Measurements from ENCODE around the gene NDUFA5. TPM values are rescaled to one million over a fixed set of nuclear protein-coding genes. Genes with fewer than 3 reads are reported as not detected.
A peak's percentile ranks its signal among the peaks of the same experiment; 100 is the strongest.

The NDUFA5 gene
- total and polyA plus RNA-seq, 12 donors, result 123 to 491 (median 281) TPM

- intact Hi-C loops (cut with DNase I), result no loop called here
- no peak for TF ChIP-seq CTCF (IDR thresholded peaks at IDR 0.05)
- Histone ChIP-seq H3K36me3 (no peaks in the 10 kb centered on the region), H3K4me3 (no peak overlapping the region), H3K9me3 (no peaks in the 10 kb centered on the region), H3K4me1 (peaks cover 0 to 9% (median 0%) of the 10 kb centered on the region in 9 donors), H3K27me3 (no peaks in the 10 kb centered on the region), H3K27ac (no peak overlapping the region)
- WGBS, 2 donors, result 64 to 67% methylated on average over 1 of the region's 1 CpG
- ATAC-seq (no peak), DNase-seq (no peak)
These were observed 13.6 kb upstream of the NDUFA5 start for GRCh38 chr7:123571187-123571586.

DNA sequence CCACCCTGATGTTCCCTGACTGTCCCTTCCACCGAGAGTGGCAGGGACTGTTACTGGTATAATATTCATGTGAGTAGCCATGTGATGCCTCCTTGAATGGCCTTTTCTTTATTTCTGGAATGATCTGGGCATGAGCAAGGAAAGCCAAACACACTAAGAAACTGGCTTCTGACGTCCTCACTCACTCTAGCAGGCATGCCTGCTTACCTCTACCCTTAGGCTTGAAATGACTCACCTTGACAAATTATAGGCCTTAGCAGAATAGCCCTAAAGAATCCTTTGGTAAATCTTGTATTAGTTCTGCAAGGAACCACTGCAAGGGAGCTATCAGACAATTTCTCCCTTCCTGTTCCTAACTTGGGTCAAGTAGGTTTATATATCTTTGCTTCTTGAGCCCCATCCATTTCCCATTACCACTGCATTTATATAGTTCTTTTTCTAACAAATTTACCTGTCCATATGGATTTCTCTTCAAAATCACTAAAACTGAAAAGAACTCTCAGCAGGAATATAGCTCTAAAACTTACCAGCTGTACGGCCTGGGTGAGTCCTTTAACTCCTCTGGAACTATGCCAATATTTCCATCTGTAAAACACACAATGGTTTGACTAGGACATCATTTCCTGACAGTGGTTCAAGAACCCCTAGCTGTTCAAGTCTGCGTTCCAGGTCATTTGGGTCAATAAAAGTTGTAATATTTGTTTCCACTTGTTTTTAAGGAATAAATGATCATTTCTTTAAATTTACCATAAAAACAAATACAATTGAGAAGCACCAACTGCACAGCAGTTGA, 13.0 kb upstream of the NDUFA5 start:
- 59 to 63% methylated on average over 4 of the region's 4 CpGs for WGBS, 2 donors
- Histone ChIP-seq H3K36me3 (no peaks in the 10 kb centered on the region), H3K9me3 (no peaks in the 10 kb centered on the region), H3K27me3 (no peaks in the 10 kb centered on the region), H3K4me3 (no peak overlapping the region), H3K27ac (peak overlapping the region in 1 of 10 donors; percentile 29), H3K4me1 (peaks cover 0 to 9% (median 0%) of the 10 kb centered on the region in 9 donors)
- no peak for DNase-seq
- intact Hi-C loops (cut with DNase I), result no loop called here
- TF ChIP-seq CTCF (IDR thresholded peaks at IDR 0.05), result no peak
- ATAC-seq, result peak in 2 of 8 donors; percentile 51 to 66

- Histone ChIP-seq H3K36me3 (no peaks in the 10 kb centered on the region), H3K27ac (peak overlapping the region in 2 of 10 donors; percentile 26 to 50), H3K27me3 (no peaks in the 10 kb centered on the region), H3K9me3 (no peaks in the 10 kb centered on the region), H3K4me3 (no peak overlapping the region), H3K4me1 (peaks cover 0 to 9% (median 0%) of the 10 kb centered on the region in 9 donors)
- DNase-seq (no peak), ATAC-seq (no peak)
- TF ChIP-seq CTCF (IDR thresholded peaks at IDR 0.05), result no peak
- WGBS, 2 donors, result 33 to 58% methylated on average over 2 of the region's 2 CpGs
- intact Hi-C loops (cut with DNase I), result no loop called here
These were observed 11.9 kb upstream of the NDUFA5 start for GRCh38 chr7:123569352-123570010.

GRCh38 chr7:123562121-123562520, 4.5 kb upstream of the NDUFA5 start:
- Histone ChIP-seq H3K36me3 (no peaks in the 10 kb centered on the region), H3K9me3 (no peaks in the 10 kb centered on the region), H3K27ac (no peak overlapping the region), H3K4me1 (peaks cover 0 to 7% (median 4%) of the 10 kb centered on the region in 9 donors), H3K27me3 (no peaks in the 10 kb centered on the region), H3K4me3 (no peak overlapping the region)
- intact Hi-C loops (cut with DNase I), result no loop called here
- no peak for ATAC-seq
- no peak for DNase-seq
- no peak for TF ChIP-seq CTCF (IDR thresholded peaks at IDR 0.05)

All from heart right ventricle (tissue), 16 donors.